ENCODE results near the gene ZNF789.

Gene ZNF789

DNA sequence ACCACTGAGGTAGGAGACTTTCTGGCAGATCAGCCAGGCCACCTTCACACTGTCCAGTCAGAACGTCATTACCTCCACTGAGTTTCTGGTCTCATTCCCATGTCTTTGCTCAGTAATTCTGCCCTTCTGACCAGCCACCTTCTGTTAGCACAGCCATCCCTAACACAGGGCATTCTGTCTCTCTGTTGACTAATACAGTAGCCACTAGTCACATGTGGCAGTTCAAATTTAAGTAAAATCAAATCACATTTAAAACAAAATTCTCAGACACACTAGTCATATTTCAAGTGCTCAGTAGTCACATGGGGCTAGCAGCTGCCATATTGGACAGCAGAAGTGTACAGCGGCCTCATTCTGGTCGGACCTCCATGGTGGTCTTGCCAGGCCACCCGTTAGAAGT is 26.6 kb upstream of the ZNF789 start:
- H3K27ac ChIP-seq (ENCODE audit: poor library complexity, severe bottlenecking) = no peak overlapping the region
- DNase-seq (ENCODE audit: low spot score) = no peak
- no peaks in the 10 kb centered on the region for H3K4me1 ChIP-seq (ENCODE audit: insufficient read depth, poor library complexity, severe bottlenecking)
- TF ChIP-seq, protein P1, sequence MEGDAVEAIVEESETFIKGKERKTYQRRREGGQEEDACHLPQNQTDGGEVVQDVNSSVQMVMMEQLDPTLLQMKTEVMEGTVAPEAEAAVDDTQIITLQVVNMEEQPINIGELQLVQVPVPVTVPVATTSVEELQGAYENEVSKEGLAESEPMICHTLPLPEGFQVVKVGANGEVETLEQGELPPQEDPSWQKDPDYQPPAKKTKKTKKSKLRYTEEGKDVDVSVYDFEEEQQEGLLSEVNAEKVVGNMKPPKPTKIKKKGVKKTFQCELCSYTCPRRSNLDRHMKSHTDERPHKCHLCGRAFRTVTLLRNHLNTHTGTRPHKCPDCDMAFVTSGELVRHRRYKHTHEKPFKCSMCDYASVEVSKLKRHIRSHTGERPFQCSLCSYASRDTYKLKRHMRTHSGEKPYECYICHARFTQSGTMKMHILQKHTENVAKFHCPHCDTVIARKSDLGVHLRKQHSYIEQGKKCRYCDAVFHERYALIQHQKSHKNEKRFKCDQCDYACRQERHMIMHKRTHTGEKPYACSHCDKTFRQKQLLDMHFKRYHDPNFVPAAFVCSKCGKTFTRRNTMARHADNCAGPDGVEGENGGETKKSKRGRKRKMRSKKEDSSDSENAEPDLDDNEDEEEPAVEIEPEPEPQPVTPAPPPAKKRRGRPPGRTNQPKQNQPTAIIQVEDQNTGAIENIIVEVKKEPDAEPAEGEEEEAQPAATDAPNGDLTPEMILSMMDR (IDR thresholded peaks at IDR 0.05; ENCODE audit: poor library complexity, severe bottlenecking) = no peak
- ATAC-seq (ENCODE audit: low read depth) = no peak
- no peaks in the 10 kb centered on the region for H3K27me3 ChIP-seq (ENCODE audit: insufficient read depth, poor library complexity, severe bottlenecking)
- peaks cover 86% of the 10 kb centered on the region for H3K36me3 ChIP-seq (ENCODE audit: low read depth)
- no peak overlapping the region for H3K4me3 ChIP-seq (ENCODE audit: severe bottlenecking)
- H3K9me3 ChIP-seq (ENCODE audit: severe bottlenecking) = no peaks in the 10 kb centered on the region

- H3K9me3 ChIP-seq (ENCODE audit: severe bottlenecking) = no peaks in the 10 kb centered on the region
- no peak overlapping the region for H3K4me3 ChIP-seq (ENCODE audit: severe bottlenecking)
- DNase-seq (ENCODE audit: low spot score) (no peak), ATAC-seq (ENCODE audit: low read depth) (no peak; the same call in 2 of the 3 replicates)
- no peak overlapping the region for H3K27ac ChIP-seq (ENCODE audit: poor library complexity, severe bottlenecking)
- H3K36me3 ChIP-seq (ENCODE audit: low read depth) = peaks cover 87% of the 10 kb centered on the region
- TF ChIP-seq, protein P1 (IDR thresholded peaks at IDR 0.05; ENCODE audit: poor library complexity, severe bottlenecking) = peak; percentile 17
- no peaks in the 10 kb centered on the region for H3K4me1 ChIP-seq (ENCODE audit: insufficient read depth, poor library complexity, severe bottlenecking)
- H3K27me3 ChIP-seq (ENCODE audit: insufficient read depth, poor library complexity, severe bottlenecking) = no peaks in the 10 kb centered on the region
Observed at GRCh38 chr7:99447943-99448342, 24.7 kb upstream of the ZNF789 start.

DNA sequence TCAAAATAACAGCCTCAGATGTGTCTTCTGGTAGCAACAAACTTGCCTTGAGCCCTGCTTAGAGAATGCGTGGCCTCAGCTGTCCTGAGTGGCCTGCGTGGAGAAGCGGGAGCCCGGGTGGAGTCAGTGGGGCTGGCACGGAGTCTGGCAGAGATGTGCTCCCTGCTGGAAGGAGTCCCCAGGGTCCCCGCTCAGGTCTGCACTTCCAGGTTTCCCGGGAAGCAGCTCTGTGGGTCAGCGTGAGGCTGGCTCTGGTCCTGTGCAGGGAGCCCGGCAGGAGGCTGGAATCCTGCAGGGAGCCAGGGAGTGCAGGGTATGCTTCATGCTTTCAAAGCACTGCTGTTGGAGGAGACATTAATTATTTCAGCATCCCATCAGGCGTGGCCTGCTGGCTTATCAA is 23.8 kb upstream of the ZNF789 start:
- Histone ChIP-seq H3K36me3 (ENCODE audit: low read depth) (peaks cover 86% of the 10 kb centered on the region), H3K27ac (ENCODE audit: poor library complexity, severe bottlenecking) (no peak overlapping the region), H3K4me1 (ENCODE audit: insufficient read depth, poor library complexity, severe bottlenecking) (no peaks in the 10 kb centered on the region), H3K4me3 (ENCODE audit: severe bottlenecking) (no peak overlapping the region), H3K27me3 (ENCODE audit: insufficient read depth, poor library complexity, severe bottlenecking) (no peaks in the 10 kb centered on the region), H3K9me3 (ENCODE audit: severe bottlenecking) (no peaks in the 10 kb centered on the region)
- DNase-seq (ENCODE audit: low spot score) (no peak), ATAC-seq (ENCODE audit: low read depth) (no peak)
- TF ChIP-seq, protein P1 (IDR thresholded peaks at IDR 0.05; ENCODE audit: poor library complexity, severe bottlenecking) = no peak

- H3K27ac ChIP-seq (ENCODE audit: poor library complexity, severe bottlenecking) = no peak overlapping the region
- no peaks in the 10 kb centered on the region for H3K27me3 ChIP-seq (ENCODE audit: insufficient read depth, poor library complexity, severe bottlenecking)
- no peaks in the 10 kb centered on the region for H3K4me1 ChIP-seq (ENCODE audit: insufficient read depth, poor library complexity, severe bottlenecking)
- H3K36me3 ChIP-seq (ENCODE audit: low read depth) = peaks cover 86% of the 10 kb centered on the region
- H3K9me3 ChIP-seq (ENCODE audit: severe bottlenecking) = no peaks in the 10 kb centered on the region
- H3K4me3 ChIP-seq (ENCODE audit: severe bottlenecking) = no peak overlapping the region
- TF ChIP-seq, protein P1 (IDR thresholded peaks at IDR 0.05; ENCODE audit: poor library complexity, severe bottlenecking) = no peak
- ATAC-seq (ENCODE audit: low read depth) (no peak), DNase-seq (ENCODE audit: low spot score) (no peak)
Observed at GRCh38 chr7:99449326-99449725, 23.4 kb upstream of the ZNF789 start.

DNA sequence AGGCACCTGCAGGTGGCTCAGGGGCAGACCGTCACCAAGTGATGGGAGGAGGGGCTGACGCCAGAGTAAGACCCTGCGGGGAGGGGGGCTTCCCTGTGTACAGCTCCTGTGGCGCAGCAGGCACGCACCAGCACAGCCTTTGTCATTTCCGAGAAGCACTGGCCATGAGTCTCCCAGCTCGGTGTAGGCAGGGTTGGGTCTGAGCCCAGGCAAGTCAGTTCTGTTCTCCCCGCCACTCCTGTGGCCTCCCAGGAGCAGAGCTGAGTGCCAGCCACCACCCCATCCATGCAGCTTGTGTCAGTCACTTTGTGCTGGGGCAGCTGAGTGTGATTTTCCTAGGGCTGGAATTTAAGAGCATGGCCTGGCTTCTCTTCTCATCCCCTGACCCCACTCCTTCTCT is 20.8 kb upstream of the ZNF789 start:
- H3K9me3 ChIP-seq (ENCODE audit: severe bottlenecking) = no peaks in the 10 kb centered on the region
- no peak for DNase-seq (ENCODE audit: low spot score)
- peaks cover 86% of the 10 kb centered on the region for H3K36me3 ChIP-seq (ENCODE audit: low read depth)
- ATAC-seq (ENCODE audit: low read depth) = no peak
- H3K27ac ChIP-seq (ENCODE audit: poor library complexity, severe bottlenecking) = no peak overlapping the region
- TF ChIP-seq, protein P1 (IDR thresholded peaks at IDR 0.05; ENCODE audit: poor library complexity, severe bottlenecking) = no peak
- H3K4me3 ChIP-seq (ENCODE audit: severe bottlenecking) = no peak overlapping the region
- H3K4me1 ChIP-seq (ENCODE audit: insufficient read depth, poor library complexity, severe bottlenecking) = no peaks in the 10 kb centered on the region
- H3K27me3 ChIP-seq (ENCODE audit: insufficient read depth, poor library complexity, severe bottlenecking) = no peaks in the 10 kb centered on the region
